DMS153 treated with DMSO at 0.1 percent for 48 hours (cell line): ENCODE data around the gene ZFAND2B.
A peak's percentile ranks its signal among the peaks of the same experiment; 100 is the strongest.

ENCODE experiments used
- DNase-seq: peaks from one replicate; lab custom pipeline; 2025; ENCODE audit not compliant: unreplicated experiment; lab: John Stamatoyannopoulos, UW

ZFAND2B gene

DNA sequence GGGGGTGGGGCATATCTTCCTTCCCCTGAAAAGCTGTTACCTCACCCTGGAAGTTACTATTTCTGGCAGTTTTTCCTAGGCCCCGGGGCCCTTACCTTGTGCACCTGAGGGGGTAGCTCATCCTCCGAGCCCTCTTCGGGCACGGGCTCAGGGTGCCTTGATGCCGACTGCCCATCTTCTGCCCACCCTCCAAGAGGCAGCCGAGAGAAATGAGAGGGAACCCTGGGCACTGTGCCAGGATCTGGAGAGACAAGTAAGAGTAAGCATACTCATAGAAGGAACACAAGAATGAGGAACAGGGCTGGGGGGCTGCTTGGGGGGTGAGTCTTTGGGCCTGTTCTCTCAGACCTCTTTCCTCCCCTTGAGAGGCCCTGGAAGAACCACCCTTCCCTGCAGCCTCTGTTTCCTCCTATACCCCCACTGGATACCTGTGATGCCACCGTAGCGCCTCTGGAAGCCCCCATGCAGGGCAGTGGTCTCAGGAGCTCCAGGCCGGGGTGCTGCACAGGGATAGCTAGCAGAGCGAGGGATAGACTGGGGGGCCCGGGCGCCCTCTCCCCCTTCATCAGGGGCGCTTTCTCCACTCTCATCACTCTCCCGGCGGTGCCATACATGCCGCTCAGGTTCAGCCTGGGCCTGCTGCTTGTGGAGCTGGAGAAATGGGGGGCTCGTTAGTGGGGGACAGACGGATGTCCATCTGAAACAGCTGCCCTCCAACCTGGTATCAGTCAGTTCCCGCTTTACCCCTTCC is 14.2 kb downstream of the ZFAND2B start:
- no peak for DNase-seq

DNA sequence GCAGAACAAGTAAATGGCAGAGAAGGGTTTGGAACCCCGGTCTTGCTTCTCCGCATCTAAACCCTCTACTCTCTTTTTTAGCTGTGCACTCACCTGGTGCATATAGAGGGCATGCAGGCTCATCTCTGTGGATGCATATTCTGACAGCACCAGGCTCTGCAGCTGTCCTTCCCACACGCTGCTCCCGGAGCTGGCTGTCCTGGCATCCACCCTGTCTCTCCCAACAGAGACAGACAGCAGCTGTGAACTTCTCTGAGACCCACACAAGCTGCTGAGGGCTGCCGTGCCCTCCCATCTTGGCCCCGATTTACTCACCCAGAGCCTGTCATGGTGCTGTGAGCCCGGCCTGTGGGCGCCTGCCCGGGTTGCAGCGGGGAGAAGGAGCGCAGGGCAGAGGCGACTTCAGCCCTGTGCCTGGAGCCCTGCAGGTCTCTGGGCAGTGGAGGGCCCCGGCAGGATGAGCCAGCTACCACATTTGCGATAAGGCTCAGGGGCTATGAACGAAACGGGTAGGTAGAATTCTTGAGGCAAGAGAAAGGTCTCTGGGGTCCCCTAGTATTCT is 15.5 kb downstream of the ZFAND2B start:
- DNase-seq: no peak

DNA sequence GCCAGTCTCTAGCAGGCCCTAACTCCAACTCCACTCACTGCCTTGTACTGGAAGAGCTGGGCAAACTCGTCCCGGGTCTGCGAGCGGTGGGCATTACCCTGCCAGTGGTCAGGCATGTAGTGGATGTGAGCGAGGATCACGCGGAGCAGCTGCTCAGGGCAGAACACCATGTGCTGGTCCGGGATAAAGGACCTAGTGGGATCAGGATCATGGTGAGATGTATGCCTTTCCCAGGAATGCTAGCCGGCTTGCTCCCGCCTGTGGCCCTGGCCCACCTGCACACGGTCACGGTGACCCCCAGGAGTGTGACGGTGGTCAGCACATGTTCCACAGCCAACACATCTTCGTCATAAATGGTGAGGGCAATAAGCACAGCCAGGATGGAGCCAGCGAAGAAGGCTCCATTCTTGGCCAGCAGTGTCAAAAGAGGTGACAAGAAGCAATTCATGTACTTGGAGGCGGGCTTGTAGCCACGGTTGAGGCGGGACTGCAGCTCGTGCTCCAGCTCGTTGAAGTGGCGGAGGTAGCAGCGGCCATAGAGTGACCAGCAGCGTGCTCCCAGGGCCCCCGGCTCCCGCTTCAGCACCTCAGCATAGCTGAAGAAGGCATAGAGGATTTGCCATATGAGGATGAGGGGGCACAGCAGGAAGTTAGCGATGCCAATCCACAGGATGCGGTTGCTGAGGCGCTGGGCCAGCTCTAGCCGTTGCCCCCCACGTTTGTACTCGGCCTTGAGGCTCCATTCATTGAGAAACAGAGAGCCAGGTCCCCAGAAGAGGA is 17.4 kb downstream of the ZFAND2B start:
- no peak for DNase-seq

DNA sequence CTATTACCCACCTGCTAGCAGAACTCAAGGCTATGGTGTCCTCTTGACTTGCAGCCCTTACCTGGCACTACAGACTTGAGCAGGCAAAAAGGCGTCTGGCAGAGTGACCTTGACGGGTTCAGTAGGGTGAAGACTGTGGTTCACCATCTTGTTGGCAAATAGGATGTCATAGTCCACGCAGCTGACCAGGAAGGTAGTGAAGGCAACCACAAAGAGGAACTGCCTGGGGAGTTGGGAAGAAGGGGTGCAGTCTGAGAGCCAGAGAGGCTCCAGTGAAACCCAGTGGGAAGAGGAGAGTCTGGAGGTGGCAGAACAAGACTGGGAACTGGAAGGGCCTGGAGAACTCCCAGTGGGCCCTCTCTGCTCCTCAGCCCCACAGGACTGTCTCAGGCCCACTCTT is 18.8 kb downstream of the ZFAND2B start:
- no peak for DNase-seq

DNA sequence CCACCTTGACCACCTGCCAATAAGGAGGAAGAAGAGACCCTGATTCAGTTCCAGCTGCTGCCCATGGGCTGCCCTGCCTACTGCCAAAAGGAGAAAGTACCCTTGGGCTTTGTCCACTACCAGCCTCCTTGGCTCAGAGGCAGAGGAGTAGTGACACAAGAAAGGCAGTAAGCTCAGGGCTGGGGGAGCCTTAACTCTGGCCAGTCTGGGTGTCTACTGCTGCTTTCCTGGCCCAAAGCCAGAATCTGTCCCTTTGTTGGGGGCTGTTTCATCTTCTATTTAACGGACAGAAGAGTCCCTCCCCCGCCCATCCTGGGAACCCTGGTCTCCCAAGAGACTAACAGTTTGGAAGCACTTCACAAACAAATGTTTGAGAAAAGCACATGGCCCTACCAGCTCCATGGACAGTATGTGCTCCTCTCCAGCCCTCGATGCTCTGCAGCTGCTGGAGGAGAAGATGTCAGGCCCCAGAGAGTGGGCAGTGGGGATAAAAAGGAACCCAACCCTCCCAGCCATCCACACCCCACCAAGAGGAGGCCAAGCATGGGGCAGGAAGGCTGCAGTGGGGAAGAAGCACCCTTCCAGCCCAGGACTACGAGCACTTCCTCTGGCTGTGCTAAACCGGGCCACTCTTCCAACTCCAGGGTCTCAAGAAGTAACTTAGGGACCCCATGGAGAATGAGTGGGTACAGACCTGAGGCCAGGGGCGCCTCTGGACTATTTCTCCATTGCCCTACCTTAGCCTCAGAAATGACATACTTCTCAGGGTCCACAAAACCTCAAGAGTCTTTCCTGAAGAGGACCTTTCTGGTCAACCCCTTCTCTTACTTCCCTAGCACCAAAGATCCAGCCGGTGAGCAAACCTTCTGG is 21.7 kb downstream of the ZFAND2B start:
- no peak for DNase-seq

DNA sequence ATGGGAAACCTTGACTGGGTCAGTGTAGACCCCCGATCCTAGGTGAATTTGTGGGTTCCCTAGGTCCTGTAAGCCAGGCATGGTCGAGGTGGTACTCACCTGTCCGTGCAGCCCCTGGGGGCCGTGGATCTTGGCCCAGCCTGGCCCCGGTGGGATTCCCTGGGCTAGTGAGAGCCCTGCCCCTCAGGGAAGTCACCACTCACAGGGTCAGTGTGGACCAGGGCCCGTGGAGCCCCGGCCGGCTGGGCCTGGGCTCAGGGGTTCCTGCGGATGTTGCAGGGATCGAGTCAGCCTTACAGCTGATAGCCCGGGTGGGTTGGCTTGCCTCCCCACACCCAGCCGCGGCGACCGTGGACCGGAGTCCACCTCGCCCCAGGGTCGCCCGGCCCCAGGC is 22.3 kb downstream of the ZFAND2B start:
- DNase-seq: no peak

DNA sequence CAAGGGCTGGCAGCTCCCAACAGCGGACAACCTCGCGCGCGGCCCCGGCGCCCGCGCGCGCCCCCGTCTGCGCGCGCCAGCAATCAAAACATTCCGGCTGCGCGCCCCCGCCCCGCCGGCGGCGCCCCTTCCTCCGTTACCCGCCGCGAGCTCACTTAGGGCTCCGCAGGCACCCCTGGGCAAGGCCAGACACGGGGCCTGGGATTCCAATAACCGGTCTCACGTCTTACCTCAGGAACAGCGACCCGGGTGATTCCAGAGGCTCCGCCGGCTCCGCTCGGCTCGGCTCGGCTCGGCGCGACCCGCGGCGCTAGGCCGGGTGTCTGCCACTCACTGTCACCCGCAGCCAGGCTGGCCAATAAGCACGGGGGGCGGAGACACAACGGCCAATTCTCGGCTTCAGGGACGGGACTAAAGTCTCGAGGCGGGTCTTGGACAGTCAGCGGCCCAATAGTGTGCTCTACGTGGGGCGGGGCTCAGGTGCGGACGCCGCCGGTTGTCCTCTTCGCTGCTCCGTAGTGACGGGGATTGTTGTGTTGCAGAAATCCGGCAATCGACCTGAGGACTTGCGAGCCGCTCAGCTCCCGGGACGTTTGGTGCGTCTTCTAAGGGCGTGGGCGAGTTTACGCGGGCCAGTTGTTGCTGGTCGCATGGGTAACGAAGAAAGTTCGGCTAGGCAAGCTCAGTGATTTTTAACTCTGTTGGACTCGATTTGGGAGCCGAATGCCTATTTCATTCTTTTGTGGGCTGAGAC is 22.9 kb downstream of the ZFAND2B start, which contains the start of the genes ANKZF1 and ATG9A:
TSS of gene ANKZF1 (plus strand) at position 502 of the 754 bp plus-strand sequence. CDS start 452 bp downstream, outside the sequence.
TSS of gene ATG9A (minus strand) at position 332 of the 754 bp plus-strand sequence. CDS start 1,612 bp downstream, outside the sequence.
- DNase-seq: peak; percentile 96

DNA sequence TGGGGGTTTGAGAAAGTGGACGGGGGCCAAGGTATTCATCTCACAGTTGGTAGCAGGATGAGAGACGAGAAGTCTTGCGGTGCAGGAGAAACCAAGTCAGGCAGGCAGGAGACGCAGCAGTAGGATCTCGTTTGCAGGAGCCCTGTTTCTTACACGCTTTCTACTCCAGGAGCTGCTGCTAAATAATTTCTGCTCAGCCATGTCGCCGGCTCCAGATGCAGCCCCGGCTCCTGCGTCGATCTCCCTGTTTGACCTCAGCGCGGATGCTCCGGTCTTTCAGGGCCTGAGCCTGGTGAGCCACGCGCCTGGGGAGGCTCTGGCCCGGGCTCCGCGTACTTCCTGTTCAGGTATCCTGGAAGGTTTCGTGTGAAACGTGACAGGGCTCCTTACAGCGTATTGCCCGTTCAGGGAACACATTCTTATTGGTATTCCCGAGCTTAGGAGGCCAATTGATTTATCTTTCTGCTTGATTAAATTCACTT is 23.5 kb downstream of the ZFAND2B start:
- no peak for DNase-seq

DNA sequence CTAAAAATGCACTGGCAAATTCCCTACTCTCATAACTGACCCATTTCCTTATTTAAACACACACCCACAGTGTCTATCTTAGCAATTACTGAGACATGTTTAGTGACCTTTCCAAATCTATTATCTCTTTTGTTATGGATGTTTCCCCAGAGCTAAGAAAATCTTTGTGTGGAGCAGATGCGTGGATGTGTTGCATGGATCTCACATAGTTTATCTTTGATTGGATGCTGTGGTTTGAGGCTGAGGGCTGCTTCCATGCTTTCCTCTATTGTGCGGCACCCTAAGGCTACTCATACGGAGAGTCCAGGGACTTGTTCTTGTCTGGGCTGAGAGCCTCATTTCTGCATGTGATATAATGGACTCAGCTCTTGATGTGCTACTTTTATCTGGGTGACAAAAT is 27.7 kb downstream of the ZFAND2B start:
- no peak for DNase-seq

DNA sequence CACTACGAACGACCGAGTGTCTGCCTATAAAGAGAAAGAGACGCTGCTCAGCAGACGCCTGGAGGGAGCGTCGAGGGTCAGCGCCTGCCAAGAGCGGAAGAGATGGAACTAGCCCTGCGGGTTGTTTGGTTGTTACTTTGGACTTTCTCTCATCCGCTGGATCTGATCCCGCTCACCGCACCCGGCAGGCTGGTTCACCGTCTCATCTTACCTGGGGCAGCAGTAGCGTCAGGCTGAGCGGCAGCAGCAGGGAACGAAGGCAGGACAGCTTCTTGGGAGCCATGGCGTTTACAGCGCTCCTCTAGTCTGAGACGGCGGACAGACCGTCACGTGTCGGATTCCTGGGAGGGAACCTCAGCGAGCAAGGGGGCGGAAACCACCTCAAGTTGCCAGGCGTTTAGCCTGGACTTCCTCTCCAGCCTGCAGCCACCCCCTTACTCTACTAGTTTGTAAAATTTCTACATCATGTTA is 36.7 kb downstream of the ZFAND2B start:
- DNase-seq: no peak

DNA sequence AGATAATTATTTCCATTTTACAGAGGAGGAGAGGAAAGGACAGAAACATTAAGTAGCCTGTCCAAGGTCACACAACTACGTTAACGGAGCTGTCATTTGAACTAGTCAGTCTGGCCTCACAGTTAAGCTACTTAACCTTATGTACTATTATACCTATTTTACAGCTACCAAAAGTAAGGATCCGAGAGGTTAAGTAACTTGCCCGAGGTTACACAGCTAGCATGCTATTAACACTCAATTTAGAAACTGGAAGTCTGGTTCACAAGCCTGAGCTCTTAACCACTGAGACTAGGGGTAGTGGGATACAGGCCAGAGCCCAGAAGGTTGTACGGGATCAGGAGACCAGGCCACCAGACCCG is 38.2 kb downstream of the ZFAND2B start:
- no peak for DNase-seq

DNA sequence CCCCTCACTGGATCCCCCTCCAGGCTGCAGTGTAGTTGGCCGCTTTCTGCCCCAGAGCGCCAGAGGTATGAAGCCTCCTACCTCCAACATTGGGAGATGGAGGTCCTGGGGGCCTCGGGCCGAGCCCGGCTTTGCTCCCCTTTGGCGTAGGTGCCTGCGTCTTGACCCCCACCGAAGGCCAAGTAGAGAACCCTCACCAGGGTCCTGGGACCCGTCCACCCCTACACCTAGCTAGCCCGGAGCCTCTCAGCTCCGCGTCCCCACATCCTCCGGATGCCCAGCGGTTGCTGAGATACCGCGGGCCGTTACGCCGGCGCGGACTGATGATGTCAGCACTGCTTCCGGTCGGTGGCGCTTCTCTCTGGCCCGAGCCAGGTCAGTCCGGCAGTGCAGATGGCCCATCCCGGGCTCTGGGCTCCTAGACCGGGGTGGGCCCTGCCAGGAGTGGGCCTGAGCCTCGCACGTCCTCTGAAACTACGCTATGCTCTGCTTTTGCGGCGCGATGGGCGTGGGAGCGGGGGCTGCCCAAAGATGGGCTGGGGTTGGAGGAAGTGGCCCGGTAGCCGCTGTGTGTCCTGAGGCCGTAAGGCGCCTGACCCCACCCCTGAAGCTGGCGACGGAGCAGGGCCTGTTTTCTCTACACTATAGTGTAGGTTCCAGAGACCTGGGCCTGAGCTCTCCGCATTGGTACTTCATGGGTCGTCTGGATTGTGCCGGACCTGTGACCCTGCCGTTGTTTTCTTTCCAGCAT is 38.7 kb downstream of the ZFAND2B start, which contains the start of the genes GLB1L and STK16:
TSS of gene GLB1L (minus strand) at position 297 of the 751 bp plus-strand sequence. CDS start 1,871 bp downstream, outside the sequence.
TSS of gene STK16 (plus strand) at position 332 of the 751 bp plus-strand sequence. CDS start 521 bp downstream, outside the sequence.
- peak; percentile 54 for DNase-seq

DNA sequence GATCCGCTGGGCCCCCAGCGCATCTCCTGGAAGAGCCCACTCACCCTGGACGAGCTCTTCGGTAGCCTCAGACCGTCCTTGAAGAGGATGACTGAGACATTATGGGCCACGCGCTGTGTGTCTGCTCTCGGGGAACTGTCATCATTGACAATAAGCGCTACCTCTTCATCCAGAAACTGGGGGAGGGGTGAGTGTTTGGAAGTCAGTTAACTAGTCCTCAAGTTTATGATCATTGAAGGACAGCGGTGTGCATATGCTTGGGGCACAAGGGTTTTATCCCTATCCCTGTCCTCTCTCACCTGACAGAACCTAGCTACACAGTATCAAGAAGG is 39.3 kb downstream of the ZFAND2B start:
- no peak for DNase-seq

DNA sequence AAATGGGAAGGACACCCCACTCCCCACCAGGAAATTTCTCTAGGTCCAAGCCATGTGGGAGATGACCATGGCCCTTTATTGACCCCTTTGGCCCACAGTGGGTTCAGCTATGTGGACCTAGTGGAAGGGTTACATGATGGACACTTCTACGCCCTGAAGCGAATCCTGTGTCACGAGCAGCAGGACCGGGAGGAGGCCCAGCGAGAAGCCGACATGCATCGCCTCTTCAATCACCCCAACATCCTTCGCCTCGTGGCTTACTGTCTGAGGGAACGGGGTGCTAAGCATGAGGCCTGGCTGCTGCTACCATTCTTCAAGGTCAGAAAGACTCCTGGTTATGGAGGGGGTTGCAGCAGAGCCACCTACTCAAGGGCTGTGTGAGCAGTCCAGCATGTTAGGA is 40.0 kb downstream of the ZFAND2B start:
- DNase-seq: no peak

DNA sequence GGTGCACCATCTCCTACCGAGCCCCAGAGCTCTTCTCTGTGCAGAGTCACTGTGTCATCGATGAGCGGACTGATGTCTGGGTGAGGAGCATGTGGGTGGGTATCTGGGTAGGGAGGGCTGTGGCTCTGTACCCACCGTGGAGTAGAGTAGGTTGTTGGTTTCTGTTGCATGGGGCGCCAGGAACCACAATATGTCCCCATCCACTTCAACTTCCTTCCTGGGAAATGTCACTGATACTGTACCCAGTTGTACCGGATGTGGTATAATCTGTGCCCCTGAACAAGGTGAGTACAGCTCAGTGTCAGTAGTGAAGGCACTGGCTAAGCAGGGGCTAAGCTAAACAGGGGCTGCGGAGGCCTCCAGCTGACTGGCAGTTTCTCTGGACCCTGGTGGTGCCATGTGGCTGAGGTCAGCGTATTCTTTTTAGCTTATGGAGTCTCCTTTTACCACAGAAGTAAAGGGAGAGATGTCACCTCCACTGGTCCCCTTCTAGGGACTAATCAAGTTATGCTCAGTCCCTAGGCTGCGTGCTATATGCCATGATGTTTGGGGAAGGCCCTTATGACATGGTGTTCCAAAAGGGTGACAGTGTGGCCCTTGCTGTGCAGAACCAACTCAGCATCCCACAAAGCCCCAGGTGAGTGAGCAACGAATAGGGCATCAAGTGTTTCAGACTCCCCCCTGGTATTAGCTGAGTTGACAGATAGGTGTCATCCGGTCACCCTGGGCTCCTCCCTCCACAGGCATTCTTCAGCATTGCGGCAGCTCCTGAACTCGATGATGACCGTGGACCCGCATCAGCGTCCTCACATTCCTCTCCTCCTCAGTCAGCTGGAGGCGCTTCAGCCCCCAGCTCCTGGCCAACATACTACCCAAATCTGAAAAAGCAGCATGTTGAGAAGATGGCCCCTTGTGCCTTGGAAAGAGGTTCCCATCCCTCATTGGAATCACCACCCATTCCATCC is 41.4 kb downstream of the ZFAND2B start:
- no peak for DNase-seq

DNA sequence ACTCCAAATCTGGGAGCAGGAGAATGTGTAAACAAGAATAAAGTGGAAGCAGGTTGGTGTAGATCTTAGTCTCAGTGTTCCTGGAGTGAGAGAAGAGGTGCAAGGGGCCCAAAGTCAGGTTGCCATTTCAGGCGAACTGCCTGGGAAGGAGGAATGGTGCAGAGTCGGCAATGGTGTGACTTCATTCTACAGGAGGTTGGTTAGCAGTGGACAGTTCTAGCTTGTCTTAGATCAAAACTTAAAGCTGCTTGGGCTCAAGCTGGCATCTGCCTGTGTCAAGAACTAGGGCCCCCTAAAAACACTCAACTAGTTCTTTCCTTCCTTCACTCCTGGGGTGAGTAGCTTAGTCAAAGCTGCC is 42.2 kb downstream of the ZFAND2B start:
- no peak for DNase-seq

DNA sequence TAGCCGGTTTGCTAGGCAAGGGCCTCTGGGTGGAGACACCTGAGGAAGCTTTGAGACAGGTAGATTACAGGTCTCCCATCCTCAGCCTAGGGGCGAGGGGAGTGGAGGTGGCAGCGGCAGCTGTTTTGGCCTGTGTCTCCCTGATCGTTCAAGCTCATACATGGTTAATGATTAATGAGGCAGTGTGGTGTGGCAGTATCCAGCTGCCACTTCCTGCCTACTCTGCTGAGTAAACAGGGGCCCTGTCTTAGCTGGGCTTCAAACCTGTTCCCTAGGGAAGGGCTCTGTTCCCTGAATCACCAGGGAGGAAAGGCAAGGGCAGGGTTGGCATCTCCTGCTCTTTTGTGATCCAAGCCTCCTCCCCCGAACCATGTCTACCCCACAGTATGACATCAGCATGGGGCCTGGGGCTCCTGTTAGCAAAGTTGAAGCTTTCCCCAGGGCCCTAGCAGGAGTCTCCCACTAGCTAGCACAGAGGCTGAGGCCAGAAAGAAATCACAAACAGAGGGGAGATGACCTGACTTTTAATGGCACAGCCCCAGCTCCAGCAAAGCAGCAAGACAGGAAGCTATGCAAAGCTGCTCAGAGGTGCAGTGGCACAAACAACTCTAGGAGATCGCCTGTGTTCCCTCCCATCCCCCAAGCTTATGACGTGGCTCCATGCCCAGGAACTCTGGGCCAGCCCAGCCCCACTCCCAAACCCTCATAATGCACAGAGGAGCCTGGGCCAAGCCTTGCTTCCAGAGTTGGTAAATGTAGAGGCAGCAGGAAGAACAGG is 42.8 kb downstream of the ZFAND2B start:
- peak; percentile 97 for DNase-seq
